GM19395 (cell line): ENCODE measurements around the gene SLC2A11.
A peak's percentile ranks its signal among the peaks of the same experiment; 100 is the strongest.
"Not testable (repeated sequence)": the region's sequence is repeated elsewhere in the genome, so short reads cannot be mapped to it uniquely, and the experiment has no call there.

Source experiments
- ATAC-seq: cut with Tn5 transposase; IDR thresholded peaks from one replicate; pipeline ENCODE4 v1.9.1; 2021; ENCODE audit warnings: mild to moderate bottlenecking, moderate library complexity; ENCODE audit not compliant: unreplicated experiment

SLC2A11 gene

GRCh38 chr22:23888615-23889401 is 31.1 kb downstream of the SLC2A11 start:
- ATAC-seq, result no peak

GRCh38 chr22:23889620-23890019 is 31.9 kb downstream of the SLC2A11 start:
- ATAC-seq, result no peak

- no peak for ATAC-seq
Observed at GRCh38 chr22:23891726-23892125, 34.1 kb downstream of the SLC2A11 start.

- no peak for ATAC-seq
Observed at GRCh38 chr22:23892130-23892529, 34.5 kb downstream of the SLC2A11 start.

- no peak for ATAC-seq
Observed at GRCh38 chr22:23892706-23893105, 35.0 kb downstream of the SLC2A11 start.

GRCh38 chr22:23893121-23893944 is 35.7 kb downstream of the SLC2A11 start:
- peak; percentile 2 for ATAC-seq

GRCh38 chr22:23893945-23894709 is 36.5 kb downstream of the SLC2A11 start, which contains the start of gene MIF:
TSS of gene MIF (plus strand) at chr22:23894383. CDS start at chr22:23894475, 92 bp downstream.
- peak; percentile 82 for ATAC-seq

- peak; percentile 24 for ATAC-seq
Observed at GRCh38 chr22:23894710-23895598, 37.3 kb downstream of the SLC2A11 start.

- ATAC-seq, result no peak
Observed at GRCh38 chr22:23895599-23896144, 38.0 kb downstream of the SLC2A11 start.

- ATAC-seq, result no peak
Observed at GRCh38 chr22:23896166-23896522, 38.5 kb downstream of the SLC2A11 start.

- ATAC-seq, result no peak
Observed at GRCh38 chr22:23896523-23897186, 39.0 kb downstream of the SLC2A11 start.

- no peak for ATAC-seq
Observed at GRCh38 chr22:23897320-23897719, 39.6 kb downstream of the SLC2A11 start.

- no peak for ATAC-seq
Observed at GRCh38 chr22:23898006-23898974, 40.6 kb downstream of the SLC2A11 start.

- ATAC-seq, result no peak
Observed at GRCh38 chr22:23899042-23899745, 41.5 kb downstream of the SLC2A11 start.

- ATAC-seq, result not testable (repeated sequence)
Observed at GRCh38 chr22:23900227-23900626, 42.6 kb downstream of the SLC2A11 start.

GRCh38 chr22:23901600-23901999 is 43.9 kb downstream of the SLC2A11 start:
- ATAC-seq, result no peak

- ATAC-seq, result no peak
Observed at GRCh38 chr22:23903328-23903971, 45.8 kb downstream of the SLC2A11 start.
